Thyroid gland (tissue), 4 donors: Measurements from ENCODE around the gene RSRP1.
"Not testable (repeated sequence)": the region's sequence is repeated elsewhere in the genome, so short reads cannot be mapped to it uniquely, and the experiment has no call there.

Experiments used
- POLR2A ChIP-seq, 2 donors: fragments of 450-650 bp; IDR thresholded peaks; one replicate each; pipeline ENCODE4 v1.6.1; 2017; ENCODE audit warnings: antibody characterized with exemption in 2 of 2, mild to moderate bottlenecking in 2 of 2, moderate library complexity in 1 of 2
- TF ChIP-seq, protein P1 (sequence below), 6 experiments: fragments of 200-600 bp in 3 of 6; fragments of 450-650 bp in 3 of 6; sonication (generic) in 3 of 6; IDR thresholded peaks; one replicate each; pipeline ENCODE4 v1.5.1; 2016 to 2019; ENCODE audit warnings: antibody characterized with exemption in 6 of 6, mild to moderate bottlenecking in 2 of 6, inconsistent platforms in 1 of 6, moderate library complexity in 1 of 6

DNA sequence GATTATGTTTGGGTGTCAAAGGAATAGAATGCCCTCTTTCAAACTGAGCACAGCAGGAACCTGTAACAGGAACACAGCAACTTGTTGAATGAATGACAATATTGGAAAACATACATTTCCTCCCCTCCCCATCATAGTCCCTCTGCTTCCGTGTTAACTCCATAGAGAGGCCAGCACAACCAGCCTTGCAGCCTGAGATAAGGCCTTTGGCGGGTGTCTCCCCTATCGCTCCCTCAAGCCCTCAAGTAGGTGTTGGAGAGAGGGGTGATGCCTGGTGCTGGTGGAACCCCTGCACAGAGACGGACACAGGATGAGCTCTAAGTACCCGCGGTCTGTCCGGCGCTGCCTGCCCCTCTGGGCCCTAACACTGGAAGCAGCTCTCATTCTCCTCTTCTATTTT, 25.0 kb upstream of the RSRP1 start, which contains the start of gene RHD:
- TF ChIP-seq, protein P1, sequence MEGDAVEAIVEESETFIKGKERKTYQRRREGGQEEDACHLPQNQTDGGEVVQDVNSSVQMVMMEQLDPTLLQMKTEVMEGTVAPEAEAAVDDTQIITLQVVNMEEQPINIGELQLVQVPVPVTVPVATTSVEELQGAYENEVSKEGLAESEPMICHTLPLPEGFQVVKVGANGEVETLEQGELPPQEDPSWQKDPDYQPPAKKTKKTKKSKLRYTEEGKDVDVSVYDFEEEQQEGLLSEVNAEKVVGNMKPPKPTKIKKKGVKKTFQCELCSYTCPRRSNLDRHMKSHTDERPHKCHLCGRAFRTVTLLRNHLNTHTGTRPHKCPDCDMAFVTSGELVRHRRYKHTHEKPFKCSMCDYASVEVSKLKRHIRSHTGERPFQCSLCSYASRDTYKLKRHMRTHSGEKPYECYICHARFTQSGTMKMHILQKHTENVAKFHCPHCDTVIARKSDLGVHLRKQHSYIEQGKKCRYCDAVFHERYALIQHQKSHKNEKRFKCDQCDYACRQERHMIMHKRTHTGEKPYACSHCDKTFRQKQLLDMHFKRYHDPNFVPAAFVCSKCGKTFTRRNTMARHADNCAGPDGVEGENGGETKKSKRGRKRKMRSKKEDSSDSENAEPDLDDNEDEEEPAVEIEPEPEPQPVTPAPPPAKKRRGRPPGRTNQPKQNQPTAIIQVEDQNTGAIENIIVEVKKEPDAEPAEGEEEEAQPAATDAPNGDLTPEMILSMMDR (IDR thresholded peaks at IDR 0.05) = not testable (repeated sequence)
- not testable (repeated sequence) for TF ChIP-seq POLR2A (IDR thresholded peaks at IDR 0.05)
